ENCODE results near the gene BCAS1.

DNA sequence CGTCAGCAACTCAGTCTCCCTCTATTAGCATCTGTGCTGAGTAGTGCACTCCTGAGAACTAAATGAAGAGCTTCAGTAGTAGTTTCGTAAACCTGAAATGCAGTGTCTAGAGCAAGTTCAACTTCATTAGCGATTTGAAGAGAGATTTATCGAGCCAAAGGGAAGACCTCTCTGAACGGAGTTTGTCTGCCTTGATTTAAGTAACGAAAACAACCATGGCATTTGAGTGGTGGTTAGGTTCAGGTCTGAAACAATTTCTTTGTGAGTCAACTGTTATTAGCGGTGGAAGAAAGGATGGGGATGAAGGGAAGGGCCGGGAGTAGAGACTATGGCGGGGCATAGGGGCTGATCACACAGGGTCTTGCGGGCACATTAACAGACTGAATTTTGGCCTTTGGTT is 150.5 kb downstream of the BCAS1 start:
- no peak for TF ChIP-seq POLR2AphosphoS5 (IDR thresholded peaks at IDR 0.05)
- TF ChIP-seq, protein P1, sequence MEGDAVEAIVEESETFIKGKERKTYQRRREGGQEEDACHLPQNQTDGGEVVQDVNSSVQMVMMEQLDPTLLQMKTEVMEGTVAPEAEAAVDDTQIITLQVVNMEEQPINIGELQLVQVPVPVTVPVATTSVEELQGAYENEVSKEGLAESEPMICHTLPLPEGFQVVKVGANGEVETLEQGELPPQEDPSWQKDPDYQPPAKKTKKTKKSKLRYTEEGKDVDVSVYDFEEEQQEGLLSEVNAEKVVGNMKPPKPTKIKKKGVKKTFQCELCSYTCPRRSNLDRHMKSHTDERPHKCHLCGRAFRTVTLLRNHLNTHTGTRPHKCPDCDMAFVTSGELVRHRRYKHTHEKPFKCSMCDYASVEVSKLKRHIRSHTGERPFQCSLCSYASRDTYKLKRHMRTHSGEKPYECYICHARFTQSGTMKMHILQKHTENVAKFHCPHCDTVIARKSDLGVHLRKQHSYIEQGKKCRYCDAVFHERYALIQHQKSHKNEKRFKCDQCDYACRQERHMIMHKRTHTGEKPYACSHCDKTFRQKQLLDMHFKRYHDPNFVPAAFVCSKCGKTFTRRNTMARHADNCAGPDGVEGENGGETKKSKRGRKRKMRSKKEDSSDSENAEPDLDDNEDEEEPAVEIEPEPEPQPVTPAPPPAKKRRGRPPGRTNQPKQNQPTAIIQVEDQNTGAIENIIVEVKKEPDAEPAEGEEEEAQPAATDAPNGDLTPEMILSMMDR (IDR thresholded peaks at IDR 0.05): no peak

Measured in prostate gland (tissue), 2 donors.